Caki2 (cell line): ENCODE results near the gene ASPM. TPM values are rescaled to one million over a fixed set of nuclear protein-coding genes. Genes with fewer than 3 reads are reported as not detected.
"Not testable (repeated sequence)": the region's sequence is repeated elsewhere in the genome, so short reads cannot be mapped to it uniquely, and the experiment has no call there.

Source experiments
- DNase-seq: peaks from one replicate; pipeline ENCODE4 v3.0.0-alpha.2; 2015; ENCODE audit warnings: low read depth
- in situ Hi-C: cut with HindIII; loops from 2 replicates; pipeline ENCODE4 v1.10.0; 2016; ENCODE audit warnings: low sequenced_read_pairs, low pct_unique_long_range_greater_than_20kb, mixed read lengths
- total RNA-seq: library from RNA; depleted of rRNA; stranded (reverse); fragments of >200 nt; shearing (Covaris generic); gene quantifications from 2 replicates; pipeline ENCODE4 v1.2.3, GENCODE V29; 2014; ENCODE audit warnings: low replicate concordance

The ASPM gene
- total RNA-seq, 1 experiment from 2014 or later, result 21.4 TPM

DNA sequence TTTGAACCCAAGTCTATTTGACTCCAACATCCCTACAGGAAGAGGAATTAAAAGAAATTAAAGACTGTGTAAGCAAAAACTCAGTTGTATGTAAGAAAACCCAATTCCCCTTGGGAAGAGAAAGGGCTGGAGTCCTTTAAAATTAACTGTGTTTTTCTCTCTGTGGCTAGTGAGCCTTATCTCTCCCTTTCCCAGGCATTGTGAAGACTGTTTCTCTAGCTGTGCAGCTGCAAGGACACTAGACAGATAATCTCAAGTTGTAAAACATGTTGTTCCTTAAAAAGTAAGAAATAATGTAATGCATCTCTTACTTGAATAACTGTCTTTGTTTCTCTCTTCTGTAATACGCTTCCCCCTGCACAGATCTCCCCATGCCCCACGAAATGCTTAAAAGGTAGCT lies 49.5 kb downstream of the ASPM start:
- in situ Hi-C loops, DNase-seq: not testable (repeated sequence)

DNA sequence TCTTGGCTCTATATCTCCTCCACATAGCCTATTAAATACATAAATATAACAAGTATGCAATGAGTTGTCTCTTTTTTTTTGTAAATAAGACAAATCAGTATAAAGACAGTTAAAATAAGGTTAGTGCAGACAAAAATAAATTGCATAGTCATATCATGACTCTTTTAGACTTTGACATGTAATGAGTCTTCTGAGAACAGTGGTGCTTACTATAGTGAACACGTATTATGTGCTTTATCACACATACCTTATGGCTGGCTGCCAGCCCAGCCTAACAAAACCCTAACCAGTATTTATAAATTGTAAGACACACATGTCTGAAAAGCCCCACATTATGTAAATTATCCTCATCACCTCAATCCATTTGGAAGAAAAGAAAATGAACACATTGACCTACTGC lies 50.3 kb downstream of the ASPM start:
- no peak for DNase-seq
- in situ Hi-C loops, result no loop called here

DNA sequence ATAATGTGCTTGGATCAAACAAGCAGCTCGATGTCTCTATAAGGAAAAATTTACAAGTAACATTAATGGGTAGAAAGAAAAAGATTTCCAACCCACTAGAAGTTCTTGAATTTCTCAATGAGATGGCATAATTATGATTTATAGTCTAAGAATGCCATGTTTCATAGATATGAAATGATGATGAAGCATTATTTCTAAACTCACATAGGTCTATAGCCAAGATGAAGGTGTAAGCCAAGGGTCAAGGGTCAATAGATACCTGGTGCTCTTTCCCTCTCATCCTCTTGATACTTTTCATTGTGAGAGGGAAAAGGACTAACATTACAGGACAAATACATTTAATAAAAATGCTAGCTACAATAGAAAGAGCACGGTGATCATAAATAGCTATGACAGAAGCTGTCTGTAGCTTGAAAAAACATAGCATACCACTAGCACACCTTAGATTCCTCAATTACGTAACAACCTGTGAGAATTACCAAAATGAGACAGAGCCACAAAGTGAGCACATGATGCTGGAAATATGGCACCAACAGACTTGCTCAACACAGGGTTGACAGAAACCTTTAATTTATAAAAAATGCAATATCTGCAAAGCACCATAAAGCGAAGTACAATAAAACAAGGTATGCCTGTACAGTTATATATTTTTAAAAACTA lies 53.1 kb downstream of the ASPM start:
- no peak for DNase-seq
- in situ Hi-C loops, result no loop called here

DNA sequence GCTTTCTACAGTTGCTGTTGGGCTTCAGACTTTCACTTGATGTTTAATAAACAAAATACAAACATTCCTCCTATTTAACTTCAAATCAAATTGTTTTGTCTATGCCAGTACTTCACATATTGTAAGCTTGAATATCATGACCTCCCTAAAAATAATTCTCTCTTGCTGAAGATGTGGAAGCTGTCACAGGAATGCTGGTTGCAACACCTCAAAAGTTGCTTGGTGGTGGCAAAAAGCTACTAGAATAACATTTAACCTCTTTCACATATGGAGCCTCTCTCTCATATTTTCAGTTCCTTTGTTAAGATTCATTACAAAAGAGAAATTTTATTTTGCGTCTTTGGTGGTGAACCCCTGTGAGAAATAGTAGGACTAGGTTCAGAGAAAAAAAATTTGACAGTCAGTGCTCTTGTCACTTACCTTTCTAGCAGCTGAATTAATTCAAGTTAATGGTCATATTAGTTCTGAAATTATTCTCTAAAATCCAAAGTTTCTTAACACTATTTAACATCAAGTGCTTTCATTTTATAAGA lies 53.9 kb downstream of the ASPM start:
- in situ Hi-C loops, result no loop called here

DNA sequence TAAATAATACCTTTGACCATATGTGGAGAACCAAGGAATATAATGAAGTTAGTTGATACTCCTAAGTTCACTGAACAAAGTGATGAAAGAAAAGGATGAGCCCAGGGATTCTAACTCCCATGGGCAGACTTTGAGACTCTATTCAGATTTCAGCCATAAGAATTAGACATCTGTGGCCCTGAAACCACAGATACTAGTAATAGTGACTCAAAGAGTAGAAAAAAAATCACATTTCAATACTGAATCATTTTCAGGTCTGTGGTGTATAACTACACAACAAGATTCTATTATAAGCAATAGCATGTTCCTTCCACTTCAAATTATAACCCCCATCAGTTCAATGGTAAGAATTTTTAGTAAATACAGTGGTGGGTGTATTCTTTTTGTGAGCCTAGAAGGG lies 63.0 kb downstream of the ASPM start:
- no peak for DNase-seq
- in situ Hi-C loops, result no loop called here

More for the DNA sequence above, 53.9 kb downstream of the ASPM start:
- no peak for DNase-seq

DNA sequence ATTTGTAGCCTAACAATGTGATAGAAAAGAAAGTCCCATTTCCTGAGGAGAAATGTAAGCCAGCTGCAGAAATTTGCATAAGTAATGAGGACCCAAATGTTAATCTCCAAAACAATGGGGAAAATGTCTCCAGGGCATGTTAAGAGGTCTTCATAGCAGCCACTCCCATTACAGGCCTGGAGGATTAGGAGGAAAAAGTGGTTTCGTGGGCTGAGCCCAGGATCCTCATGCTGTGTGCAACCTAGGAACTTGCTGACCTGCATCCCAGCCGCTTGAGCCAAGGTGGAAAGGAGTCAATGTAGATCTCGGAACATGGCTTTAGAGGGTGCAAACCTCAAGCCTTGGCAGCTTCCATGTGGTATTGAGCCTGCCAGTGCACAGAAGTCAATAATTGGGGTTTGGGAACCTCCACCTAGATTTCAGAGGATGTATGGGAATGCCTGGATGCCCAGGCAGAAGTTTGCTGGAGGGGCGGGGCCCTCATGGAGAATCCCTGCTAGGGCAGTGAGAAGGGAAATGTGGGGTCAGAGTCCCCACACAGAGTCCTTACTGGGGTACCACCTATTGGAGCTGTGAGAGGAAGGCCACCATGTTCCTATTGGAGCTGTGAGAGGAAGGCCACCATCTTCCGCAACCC lies 65.2 kb downstream of the ASPM start:
- in situ Hi-C loops, result no loop called here
- DNase-seq, result no peak

DNA sequence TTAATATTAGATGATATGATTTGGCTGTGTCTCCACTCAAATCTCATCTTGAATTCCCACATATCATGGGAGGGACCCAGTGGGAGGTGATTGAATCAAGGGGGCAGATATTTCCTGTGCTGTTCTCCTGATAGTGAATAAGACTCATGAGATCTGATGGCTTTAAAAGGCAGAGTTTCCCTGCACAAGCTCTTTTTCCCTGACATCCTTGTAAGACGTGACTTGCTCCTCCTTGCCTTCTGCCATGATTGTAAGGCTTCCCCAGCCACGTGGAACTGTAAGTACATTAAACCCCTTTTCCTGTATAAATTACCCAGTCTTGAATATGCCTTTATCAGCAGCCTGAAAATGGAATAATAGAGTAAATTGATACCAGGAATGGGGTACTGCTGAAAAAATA lies 66.1 kb downstream of the ASPM start:
- no peak for DNase-seq
- in situ Hi-C loops, result no loop called here

DNA sequence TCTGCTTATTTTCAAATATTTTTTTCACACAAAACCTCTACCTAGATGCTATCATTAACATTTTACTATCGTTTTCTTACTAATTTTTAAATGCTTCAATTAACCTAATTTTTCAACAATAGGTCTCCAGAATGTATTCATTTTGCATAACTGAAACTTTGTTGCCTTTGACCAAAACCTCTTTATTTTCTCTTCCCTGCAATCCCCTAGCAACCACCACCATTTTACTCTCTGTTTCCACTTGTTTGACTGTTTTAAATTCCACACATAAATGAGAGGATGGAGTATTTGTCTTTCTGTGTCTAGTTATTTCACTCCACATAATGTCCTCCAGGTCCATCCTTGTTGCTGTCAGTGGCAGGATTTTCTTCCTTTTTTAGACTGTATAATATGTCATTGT lies 69.9 kb downstream of the ASPM start:
- no peak for DNase-seq
- in situ Hi-C loops, result no loop called here

DNA sequence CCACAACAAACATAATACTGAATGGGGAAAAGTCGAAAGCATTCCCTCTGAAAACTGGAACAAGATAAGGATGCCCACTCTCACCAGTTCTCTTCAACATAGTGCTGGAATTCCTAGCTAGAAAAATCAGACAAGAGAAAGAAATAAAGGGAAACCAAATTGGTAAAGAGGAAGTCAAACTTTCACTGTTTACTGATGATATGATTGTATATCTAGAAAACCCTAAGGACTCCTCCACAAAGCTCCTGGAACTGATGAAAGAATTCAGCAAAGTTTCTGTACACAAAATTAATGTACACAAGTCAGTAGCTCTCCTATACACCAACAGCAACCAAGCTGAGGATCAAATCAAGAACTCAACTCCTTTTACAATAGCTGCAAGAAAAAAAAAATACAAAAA lies 72.5 kb downstream of the ASPM start:
- in situ Hi-C loops, result no loop called here
- no peak for DNase-seq

DNA sequence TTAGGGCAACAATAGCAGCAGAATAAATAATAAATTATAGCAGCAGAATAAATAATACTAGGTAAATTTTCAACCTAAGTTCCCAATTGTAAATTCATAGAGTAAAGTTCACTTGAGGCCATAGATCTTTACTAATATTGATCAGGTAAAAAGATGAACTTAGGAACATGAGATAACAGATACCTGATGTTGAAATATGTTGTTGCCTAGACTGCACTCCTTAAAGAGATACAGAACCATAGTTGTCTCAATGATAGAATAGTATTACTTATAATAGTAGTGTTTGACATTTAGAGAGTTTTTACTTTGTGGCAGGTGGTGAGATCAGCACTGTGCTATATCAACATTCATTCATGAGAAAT lies 79.0 kb downstream of the ASPM start:
- in situ Hi-C loops, result no loop called here
- no peak for DNase-seq

DNA sequence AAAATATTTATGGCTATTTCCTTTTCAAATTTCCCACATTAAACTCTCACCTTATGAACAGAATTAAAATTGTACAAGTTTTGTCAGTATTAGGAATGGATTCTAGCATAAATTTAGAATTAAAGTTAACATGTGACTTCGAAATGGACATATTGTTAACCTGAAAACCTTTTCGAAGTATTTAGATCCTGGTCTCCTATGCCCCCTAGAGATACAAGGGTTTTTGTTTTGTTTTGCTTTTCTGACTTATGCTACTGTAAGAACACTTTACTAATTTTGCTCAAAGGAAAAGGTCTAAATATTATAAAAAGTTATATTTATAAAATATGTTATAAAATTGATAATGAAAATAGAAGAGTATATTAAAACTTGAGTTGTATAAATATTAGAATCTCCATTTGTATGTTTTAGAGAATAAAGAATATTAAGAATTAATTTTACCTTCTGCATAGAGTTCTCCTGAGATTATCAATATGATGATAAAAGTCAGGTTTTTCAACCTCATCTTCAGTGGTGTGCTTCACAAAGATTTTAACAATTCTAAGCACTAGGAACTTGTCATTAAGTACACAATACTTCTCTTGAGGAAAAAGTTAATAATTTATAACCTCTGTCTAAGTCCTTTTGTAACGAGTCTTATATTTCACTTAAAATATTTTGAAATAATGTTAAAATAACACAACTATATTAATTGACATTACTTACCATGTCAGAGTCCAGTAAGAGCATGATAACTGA lies 79.6 kb downstream of the ASPM start, which contains the start of gene F13B:
Gene F13B, minus strand, starts transcription at position 542 of the 738 bp plus-strand sequence. Its CDS starts 37 bp downstream, at position 505.
- no peak for DNase-seq
- in situ Hi-C loops, result no loop called here

DNA sequence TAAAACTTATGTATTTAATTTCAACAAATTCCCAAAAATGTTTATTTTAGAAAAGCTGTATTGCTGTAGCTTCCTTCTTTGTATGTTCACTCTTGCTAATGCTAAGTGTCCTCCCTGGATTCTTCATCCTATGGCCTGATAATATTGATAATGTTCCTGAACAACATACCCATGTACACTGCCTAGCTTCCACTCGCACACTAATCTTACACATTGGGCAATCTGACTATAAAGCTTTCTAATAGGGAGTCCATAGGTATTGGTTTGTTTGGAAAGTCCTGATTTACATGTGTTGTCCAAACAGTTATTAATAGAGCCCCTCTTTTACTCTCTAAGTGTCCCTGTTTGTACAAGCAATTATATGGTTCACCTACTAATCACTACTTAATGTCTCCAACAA lies 80.2 kb downstream of the ASPM start:
- no peak for DNase-seq
- in situ Hi-C loops, result no loop called here

DNA sequence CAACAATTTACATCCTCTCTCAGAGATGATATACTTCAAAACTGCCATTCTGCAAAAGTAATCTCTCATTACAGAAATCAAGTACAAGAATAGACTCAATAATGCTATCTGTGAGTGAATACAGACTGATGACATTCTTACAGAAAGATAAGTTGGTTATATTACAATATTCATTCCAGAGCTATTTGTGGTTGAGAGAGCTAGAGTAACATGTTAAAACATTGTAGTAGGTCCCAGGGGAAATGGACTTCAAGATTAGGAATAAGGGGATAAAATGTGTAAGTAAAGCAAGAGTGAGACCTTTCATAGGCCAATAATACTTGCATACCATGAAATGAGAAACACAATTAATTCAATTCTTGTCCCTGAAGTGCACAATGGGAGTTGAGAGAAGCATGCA lies 80.9 kb downstream of the ASPM start:
- no peak for DNase-seq
- in situ Hi-C loops, result no loop called here

DNA sequence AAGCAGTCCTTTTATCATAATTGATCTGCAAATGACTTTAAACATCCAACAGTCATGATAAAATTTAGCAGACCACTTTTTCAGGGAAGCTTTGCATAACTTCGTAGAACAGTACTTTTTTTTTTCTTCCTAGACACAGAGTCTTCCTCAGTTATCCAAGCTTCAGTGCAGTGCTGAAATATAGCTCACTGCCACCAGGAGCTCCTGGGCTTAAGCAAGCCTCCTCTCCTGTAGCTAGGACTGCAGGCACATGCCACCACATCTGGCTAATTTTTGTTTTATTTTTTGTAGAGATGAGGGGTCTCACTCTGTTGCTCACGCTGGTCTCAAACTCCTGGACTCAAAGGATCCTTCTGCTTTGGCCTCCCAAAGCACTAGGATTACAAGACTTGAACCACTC lies 83.3 kb downstream of the ASPM start:
- in situ Hi-C loops, result no loop called here
- DNase-seq, result no peak

DNA sequence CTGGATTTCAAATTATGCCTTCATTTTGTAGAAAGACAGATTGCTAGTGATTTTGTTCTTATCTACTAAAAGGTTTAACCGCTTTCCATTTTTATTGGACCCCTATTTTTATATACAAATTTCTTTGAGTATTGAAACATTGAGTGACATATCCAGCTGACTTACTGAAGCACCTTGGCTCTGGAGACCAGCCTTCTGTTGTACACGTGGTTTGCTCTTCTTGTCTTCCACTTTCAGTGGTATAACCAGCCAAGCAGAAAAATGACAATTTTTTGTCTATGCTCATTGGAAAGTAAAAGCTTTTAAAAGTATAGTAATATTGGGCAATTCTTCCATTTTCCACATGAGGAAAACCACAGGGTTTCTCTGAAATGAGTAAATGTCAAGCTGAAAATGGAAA lies 83.8 kb downstream of the ASPM start:
- DNase-seq, result no peak
- in situ Hi-C loops, result no loop called here

DNA sequence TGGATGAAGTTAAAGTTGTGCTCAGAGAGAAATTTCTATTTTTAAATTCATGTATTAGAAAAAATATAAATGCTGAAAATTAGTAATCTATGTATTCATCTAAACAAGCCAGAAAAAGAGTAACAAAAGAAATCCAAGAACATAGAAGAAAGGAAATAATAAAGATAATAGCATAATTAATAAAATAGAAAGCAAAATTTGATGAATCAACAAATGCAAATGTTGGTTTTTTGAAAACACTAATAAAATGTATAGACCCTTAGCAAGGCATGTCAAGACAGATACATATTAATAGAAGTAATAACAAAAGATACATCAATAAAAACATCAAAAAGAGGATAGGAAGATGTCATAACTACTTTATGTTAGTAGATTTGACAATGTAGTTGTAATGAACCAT lies 97.4 kb downstream of the ASPM start:
- DNase-seq, result no peak
- in situ Hi-C loops, result no loop called here

DNA sequence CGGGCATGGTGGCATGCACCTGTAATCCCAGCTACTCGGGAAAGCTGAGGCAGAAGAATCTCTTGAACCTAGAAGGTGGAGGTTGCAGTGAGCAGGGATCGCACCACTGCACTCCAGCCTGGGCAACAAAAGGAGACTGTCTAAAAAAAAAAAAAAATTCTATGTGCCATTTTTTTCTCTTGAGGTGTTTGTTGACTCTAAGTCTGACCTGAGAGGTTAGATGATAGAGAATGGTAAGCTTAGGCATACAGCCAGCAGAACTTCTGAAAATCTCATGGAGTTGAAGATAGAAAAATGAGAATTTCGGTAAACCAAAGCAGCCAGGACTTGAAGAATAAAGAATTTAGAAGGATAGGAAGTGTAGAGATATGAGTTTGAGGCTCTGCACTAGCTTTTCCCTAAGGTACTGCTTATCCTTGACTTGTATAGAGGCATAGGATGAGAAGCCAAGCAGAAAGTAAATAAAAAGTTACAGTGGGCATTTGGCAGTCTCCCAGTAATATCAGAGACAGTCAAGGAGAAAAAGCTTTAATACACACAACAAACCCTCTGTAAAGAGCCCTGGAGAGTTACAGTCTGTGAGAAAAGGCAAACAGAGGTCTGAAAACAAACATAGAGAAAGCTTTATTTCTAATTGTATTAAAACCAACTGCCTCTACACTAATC lies 103.7 kb downstream of the ASPM start:
- DNase-seq, result peak; percentile 80
- in situ Hi-C loops, result no loop called here

DNA sequence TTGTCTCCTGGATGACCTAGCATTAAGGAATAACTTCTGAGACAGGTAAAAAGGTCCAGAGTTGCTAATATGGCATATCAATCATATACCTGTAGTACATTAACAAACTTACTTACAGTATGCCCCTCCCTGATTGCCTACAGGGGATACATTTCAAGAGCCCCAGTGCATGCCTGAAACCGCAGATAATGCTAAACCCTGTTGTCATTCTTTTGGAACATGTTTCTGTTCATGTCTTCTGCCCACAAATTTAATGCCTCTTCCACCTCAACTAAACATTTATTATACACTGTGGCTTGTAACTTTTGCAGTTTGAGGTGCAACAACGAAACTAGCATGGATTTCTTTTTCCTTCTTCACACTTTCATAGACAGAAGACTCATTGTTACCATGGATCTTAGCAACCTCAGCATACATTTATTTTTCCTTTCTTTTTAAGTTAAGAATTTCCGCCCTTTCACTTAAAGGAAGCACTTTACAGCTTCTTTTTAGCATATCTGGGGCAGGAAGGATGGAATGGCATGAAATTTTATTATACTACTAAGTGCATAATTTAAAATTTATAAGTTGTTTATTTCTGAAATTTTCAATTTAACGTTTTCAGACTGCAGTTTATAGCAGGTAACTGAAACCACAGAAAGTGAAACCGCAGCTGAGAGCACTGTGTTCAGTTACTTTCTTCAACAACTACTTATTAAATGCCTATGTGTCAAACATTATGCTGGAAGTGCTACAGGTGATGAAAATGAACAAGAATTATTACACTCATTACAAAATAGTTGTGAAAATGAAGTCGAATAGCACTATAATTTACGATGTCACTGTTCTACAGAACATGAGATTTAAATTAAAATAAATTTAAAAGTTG lies 104.7 kb downstream of the ASPM start:
- in situ Hi-C loops, result no loop called here
- no peak for DNase-seq
